ENCODE results near the gene EVPL.

DNA sequence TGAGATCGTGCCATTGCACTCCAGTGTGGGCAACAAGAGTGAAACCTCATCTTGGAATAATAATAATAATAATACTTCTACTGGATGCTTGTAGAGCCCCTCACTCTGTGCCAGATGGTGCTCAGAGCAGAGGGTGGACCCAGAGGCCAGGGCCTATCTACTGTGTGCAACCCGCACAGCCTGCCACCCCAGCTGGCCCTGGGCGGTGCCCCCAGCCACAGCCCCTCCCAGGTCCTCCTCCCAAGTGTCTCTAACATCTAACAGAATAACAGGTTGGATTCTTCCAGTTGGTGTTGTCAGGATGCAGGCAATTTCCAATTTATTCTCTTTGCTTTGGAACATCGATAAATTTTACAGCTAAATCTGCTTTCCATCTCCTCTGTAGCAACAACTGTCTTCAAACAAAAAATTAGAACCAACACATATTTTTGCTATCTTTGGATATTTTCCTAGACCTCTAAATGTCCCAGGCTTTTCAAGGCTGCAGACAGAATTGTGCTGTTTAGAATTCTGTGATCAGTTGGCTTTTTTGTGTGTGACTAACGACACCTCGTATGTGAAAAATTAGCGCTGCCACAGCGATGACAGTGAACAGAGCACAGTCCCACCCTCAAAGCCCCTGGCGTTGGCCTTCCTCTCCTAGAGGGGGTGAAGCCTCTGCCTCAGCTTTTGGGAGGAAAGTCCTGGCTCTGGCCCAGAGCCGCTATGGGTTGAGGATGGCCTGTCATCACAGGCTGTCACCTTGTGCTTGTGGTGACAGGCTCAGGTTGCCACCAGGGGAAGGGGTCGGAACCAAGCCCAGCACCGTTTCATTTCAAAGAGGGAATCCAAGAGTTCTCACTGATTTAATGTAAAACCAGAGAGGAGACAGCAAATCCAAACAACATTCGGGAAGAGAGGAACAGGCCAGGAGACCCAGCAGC, 7.6 kb upstream of the EVPL start:
- TF ChIP-seq ZNF16 (tag by site-specific recombination; IDR thresholded peaks at IDR 0.05; ENCODE audit: low read depth) (no peak), ZNF239 (tag by site-specific recombination; IDR thresholded peaks at IDR 0.05) (no peak), ZFP3 (tag by site-specific recombination; IDR thresholded peaks at IDR 0.05; ENCODE audit: low read depth) (no peak), KLF16 (tag by site-specific recombination; IDR thresholded peaks at IDR 0.05) (no peak), YY1 (tag by site-specific recombination; IDR thresholded peaks at IDR 0.05) (no peak), ZNF10 (tag by site-specific recombination; IDR thresholded peaks at IDR 0.05) (no peak), ZNF571 (tag by site-specific recombination; IDR thresholded peaks at IDR 0.05) (no peak), ZEB2 (tag by site-specific recombination; IDR thresholded peaks at IDR 0.05) (no peak)
- TF ChIP-seq, protein P1, sequence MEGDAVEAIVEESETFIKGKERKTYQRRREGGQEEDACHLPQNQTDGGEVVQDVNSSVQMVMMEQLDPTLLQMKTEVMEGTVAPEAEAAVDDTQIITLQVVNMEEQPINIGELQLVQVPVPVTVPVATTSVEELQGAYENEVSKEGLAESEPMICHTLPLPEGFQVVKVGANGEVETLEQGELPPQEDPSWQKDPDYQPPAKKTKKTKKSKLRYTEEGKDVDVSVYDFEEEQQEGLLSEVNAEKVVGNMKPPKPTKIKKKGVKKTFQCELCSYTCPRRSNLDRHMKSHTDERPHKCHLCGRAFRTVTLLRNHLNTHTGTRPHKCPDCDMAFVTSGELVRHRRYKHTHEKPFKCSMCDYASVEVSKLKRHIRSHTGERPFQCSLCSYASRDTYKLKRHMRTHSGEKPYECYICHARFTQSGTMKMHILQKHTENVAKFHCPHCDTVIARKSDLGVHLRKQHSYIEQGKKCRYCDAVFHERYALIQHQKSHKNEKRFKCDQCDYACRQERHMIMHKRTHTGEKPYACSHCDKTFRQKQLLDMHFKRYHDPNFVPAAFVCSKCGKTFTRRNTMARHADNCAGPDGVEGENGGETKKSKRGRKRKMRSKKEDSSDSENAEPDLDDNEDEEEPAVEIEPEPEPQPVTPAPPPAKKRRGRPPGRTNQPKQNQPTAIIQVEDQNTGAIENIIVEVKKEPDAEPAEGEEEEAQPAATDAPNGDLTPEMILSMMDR (tag by site-specific recombination; IDR thresholded peaks at IDR 0.05), result no peak
- TF ChIP-seq, protein P2, sequence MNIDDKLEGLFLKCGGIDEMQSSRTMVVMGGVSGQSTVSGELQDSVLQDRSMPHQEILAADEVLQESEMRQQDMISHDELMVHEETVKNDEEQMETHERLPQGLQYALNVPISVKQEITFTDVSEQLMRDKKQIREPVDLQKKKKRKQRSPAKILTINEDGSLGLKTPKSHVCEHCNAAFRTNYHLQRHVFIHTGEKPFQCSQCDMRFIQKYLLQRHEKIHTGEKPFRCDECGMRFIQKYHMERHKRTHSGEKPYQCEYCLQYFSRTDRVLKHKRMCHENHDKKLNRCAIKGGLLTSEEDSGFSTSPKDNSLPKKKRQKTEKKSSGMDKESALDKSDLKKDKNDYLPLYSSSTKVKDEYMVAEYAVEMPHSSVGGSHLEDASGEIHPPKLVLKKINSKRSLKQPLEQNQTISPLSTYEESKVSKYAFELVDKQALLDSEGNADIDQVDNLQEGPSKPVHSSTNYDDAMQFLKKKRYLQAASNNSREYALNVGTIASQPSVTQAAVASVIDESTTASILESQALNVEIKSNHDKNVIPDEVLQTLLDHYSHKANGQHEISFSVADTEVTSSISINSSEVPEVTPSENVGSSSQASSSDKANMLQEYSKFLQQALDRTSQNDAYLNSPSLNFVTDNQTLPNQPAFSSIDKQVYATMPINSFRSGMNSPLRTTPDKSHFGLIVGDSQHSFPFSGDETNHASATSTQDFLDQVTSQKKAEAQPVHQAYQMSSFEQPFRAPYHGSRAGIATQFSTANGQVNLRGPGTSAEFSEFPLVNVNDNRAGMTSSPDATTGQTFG (tag by site-specific recombination; IDR thresholded peaks at IDR 0.05; ENCODE audit: borderline replicate concordance), result no peak

All from HEK293 (cell line).